OCI-LY3 (cell line): ENCODE measurements around the gene CCDC24.
A peak's percentile ranks its signal among the peaks of the same experiment; 100 is the strongest.

Experiments
- H2AFZ ChIP-seq: fragments of 200-600, 300-600 bp; shearing (Covaris generic); 2 replicates; pipeline ENCODE4 v1.6.0; 2014; ENCODE audit warnings: antibody characterized with exemption, low read depth, low read length
- H3K27ac ChIP-seq: fragments of 200-600, 300-600 bp; sonication (generic); 2 replicates; pipeline ENCODE4 v1.5.1; 2014; ENCODE audit warnings: mild to moderate bottlenecking, low read length, moderate library complexity, mixed read lengths
- H3K27me3 ChIP-seq: fragments of 200-600, 300-600 bp; sonication (generic); 2 replicates; pipeline ENCODE4 v1.6.1; 2014; ENCODE audit warnings: low read depth, low read length, mixed read lengths
- H3K36me3 ChIP-seq: fragments of 200-600, 300-600 bp; sonication (generic); replicated peaks from 2 replicates; pipeline ENCODE3; 2014; ENCODE audit warnings: low read depth, low read length, mixed read lengths
- H3K4me1 ChIP-seq: fragments of 300-600, 200-600 bp; sonication (generic); 2 replicates; pipeline ENCODE4 v1.6.1; 2014; ENCODE audit warnings: low read length, mixed read lengths
- H3K4me2 ChIP-seq: fragments of 200-600, 300-600 bp; sonication (generic); 2 replicates; pipeline ENCODE4 v1.6.1; 2014; ENCODE audit warnings: low read length, mixed read lengths
- H3K4me3 ChIP-seq: fragments of 300-600, 200-600 bp; sonication (generic); 2 replicates; pipeline ENCODE4 v1.5.1; 2014; ENCODE audit warnings: antibody characterized with exemption, mild to moderate bottlenecking, low read length, moderate library complexity
- H3K79me2 ChIP-seq: fragments of 300-600, 200-600 bp; shearing (Covaris generic); 2 replicates; pipeline ENCODE4 v1.6.1; 2014; ENCODE audit warnings: mild to moderate bottlenecking, low read length, mixed read lengths
- H3K9ac ChIP-seq: fragments of 300-600, 200-600 bp; shearing (Covaris generic); 2 replicates; pipeline ENCODE4 v1.6.0; 2014; ENCODE audit warnings: mild to moderate bottlenecking, low read length, moderate library complexity
- H3K9me3 ChIP-seq: fragments of 200-600, 300-600 bp; shearing (Covaris generic); 2 replicates; pipeline ENCODE4 v1.6.1; 2014; ENCODE audit warnings: low read length, mixed read lengths; ENCODE audit not compliant: insufficient read depth
- H4K20me1 ChIP-seq: fragments of 200-600, 300-600 bp; sonication (generic); 2 replicates; pipeline ENCODE4 v1.6.1; 2016; ENCODE audit warnings: low read length, mixed read lengths; ENCODE audit not compliant: insufficient read depth
- EZH2phosphoT487 ChIP-seq: fragments of 200-600 bp; shearing (Covaris generic); IDR thresholded peaks from 2 replicates; pipeline ENCODE4 v1.6.1; 2018; ENCODE audit warnings: antibody characterized with exemption, mixed run types, low read depth
- TF ChIP-seq, protein P1 (sequence below): fragments of 200-600, 300-600 bp; sonication (generic); IDR thresholded peaks from 2 replicates; pipeline ENCODE4 v1.5.1; 2014; ENCODE audit warnings: antibody characterized with exemption, low read length, low read depth

Gene CCDC24

DNA sequence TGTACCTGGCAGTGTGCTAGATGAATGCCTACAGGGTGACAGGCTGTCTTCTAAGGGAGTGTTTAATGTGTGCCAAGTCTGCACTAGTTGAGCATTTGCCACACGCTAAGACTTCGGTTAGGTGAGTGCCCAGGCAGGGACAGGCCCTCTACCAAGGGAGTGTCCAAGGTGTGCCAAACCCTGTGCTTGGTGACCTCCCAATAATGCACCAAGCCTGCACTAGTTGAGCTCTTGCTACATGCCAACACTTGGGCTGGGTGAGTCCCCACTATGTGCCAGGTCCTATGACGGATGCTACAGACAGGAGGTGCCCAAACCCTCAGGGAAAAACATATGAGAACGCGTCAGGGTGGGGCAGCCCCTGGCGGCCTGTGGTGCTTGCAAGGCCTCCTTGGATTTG lies 29.1 kb downstream of the CCDC24 start:
- no peaks in the 10 kb centered on the region for H3K9me3 ChIP-seq
- H2AFZ ChIP-seq: no peak overlapping the region
- no peaks in the 10 kb centered on the region for H3K36me3 ChIP-seq
- no peaks in the 10 kb centered on the region for H3K27me3 ChIP-seq
- H3K4me1 ChIP-seq: peaks cover 10% of the 10 kb centered on the region
- H4K20me1 ChIP-seq: no peaks in the 10 kb centered on the region
- no peak overlapping the region for H3K4me2 ChIP-seq
- TF ChIP-seq, protein P1, sequence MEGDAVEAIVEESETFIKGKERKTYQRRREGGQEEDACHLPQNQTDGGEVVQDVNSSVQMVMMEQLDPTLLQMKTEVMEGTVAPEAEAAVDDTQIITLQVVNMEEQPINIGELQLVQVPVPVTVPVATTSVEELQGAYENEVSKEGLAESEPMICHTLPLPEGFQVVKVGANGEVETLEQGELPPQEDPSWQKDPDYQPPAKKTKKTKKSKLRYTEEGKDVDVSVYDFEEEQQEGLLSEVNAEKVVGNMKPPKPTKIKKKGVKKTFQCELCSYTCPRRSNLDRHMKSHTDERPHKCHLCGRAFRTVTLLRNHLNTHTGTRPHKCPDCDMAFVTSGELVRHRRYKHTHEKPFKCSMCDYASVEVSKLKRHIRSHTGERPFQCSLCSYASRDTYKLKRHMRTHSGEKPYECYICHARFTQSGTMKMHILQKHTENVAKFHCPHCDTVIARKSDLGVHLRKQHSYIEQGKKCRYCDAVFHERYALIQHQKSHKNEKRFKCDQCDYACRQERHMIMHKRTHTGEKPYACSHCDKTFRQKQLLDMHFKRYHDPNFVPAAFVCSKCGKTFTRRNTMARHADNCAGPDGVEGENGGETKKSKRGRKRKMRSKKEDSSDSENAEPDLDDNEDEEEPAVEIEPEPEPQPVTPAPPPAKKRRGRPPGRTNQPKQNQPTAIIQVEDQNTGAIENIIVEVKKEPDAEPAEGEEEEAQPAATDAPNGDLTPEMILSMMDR: no peak
- no peak for TF ChIP-seq EZH2phosphoT487
- no peak overlapping the region for H3K4me3 ChIP-seq
- no peak overlapping the region for H3K9ac ChIP-seq
- H3K27ac ChIP-seq: no peak overlapping the region
- H3K79me2 ChIP-seq: no peaks in the 10 kb centered on the region

DNA sequence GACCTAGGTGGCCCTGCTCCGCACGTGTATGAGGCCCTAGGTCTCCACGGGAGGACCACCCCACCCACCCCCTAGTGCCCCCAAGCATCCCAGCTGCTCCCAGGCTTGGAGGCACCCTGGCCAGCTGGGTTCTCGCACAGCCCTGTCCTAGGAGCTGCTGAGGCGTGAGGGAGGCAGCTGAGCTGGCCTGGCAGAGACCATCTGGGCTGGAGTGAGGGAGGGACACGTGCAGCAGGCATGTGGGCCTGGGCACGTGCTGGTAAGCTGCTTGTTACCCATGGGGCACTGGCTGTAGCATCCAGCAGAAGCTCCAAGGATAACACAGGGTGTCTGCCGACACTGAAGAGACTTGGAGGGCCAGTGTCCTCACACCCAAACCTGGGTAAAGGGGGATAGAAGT lies 29.8 kb downstream of the CCDC24 start:
- H3K9me3 ChIP-seq: no peaks in the 10 kb centered on the region
- no peak overlapping the region for H3K9ac ChIP-seq
- no peak overlapping the region for H3K4me3 ChIP-seq
- H3K36me3 ChIP-seq: no peaks in the 10 kb centered on the region
- H2AFZ ChIP-seq: no peak overlapping the region
- no peak overlapping the region for H3K27ac ChIP-seq
- peaks cover 16% of the 10 kb centered on the region for H3K4me1 ChIP-seq
- no peak overlapping the region for H3K4me2 ChIP-seq
- H4K20me1 ChIP-seq: no peaks in the 10 kb centered on the region
- TF ChIP-seq, protein P1: no peak
- no peak for TF ChIP-seq EZH2phosphoT487
- no peaks in the 10 kb centered on the region for H3K79me2 ChIP-seq
- no peaks in the 10 kb centered on the region for H3K27me3 ChIP-seq

DNA sequence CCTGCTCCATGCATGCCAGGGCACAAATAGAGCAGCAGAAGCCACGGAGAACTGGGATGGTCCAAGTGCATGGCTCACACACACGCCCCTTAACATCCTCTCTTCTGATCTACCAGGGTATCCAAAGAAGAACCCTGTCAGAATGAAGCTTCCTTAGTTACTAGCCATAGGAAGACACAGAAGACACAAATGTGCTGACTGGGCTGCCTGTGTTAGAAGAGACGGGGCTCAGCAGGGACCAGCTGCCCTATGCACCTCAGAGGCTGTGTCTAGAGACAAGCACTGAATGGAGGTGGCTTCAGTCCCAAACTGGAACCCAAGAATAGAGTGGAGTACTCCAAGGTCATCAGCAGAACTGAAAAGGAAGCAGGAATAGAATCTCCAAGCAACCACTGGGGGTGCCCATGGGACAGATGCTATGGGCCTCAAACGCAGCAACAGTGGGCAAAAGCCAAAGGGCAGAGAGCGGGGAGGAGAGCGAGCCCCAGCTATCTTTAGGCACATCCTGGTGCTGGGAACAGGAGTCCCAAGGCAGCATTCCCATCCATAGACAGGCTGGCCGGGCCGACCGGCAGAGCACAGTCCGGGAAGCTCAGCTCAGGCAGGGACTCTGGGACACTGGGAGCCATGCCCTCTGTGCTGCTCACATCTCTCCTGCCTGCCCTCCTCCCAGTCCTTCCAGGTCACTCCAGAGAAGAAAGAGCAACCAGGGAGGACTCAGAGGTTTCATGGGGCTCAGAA lies 30.4 kb downstream of the CCDC24 start:
- no peaks in the 10 kb centered on the region for H3K9me3 ChIP-seq
- no peak overlapping the region for H2AFZ ChIP-seq
- H3K4me2 ChIP-seq: no peak overlapping the region
- TF ChIP-seq EZH2phosphoT487: no peak
- TF ChIP-seq, protein P1: no peak
- H3K27me3 ChIP-seq: no peaks in the 10 kb centered on the region
- H3K27ac ChIP-seq: no peak overlapping the region
- H3K4me3 ChIP-seq: no peak overlapping the region
- no peaks in the 10 kb centered on the region for H3K79me2 ChIP-seq
- no peaks in the 10 kb centered on the region for H3K36me3 ChIP-seq
- H3K4me1 ChIP-seq: peaks cover 17% of the 10 kb centered on the region
- no peak overlapping the region for H3K9ac ChIP-seq
- H4K20me1 ChIP-seq: no peaks in the 10 kb centered on the region

DNA sequence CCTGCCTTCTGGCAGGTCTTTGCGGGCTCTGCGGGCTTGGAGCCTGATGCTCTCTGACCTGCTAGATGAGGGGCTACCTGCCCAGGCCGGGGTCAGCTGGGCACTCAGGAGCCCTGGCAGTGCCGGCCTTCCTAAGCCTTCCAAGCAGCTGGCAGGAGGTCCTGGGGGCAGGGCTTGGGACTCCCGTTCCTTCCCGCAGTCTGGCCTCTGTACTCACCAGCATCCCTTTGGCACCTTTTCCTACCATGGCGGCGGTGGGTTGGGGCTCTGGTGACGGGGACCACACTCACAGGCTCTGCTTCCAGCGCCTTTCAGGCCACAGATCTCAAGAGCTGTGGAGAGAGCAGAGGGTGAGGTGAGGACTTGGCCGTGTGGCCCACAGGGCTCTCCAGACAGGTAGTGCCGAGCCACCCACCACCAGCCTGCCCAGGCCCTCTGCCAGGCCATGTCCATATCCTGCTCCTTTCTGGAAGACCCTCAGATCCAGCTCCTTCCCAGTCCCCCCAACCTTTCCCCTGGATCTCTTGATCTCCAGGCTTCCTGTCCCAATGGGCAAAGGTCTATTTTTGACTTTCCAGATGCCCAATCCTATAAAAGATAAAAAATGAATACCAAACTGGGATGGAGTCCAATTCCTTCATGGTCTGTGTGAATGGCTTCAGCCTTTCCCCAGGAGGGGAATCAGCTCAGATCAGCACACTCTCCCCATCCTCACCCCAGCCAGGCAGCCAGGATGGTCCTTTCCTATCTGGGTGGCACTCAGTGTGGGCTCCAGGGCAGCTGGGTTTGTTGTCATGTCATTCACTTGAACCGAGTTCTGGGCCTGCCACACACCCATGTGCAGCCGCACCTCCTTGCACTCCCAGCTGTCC lies 32.9 kb downstream of the CCDC24 start:
- Histone ChIP-seq H3K4me2 (peak overlapping the region; percentile 78), H2AFZ (no peak overlapping the region), H3K27me3 (no peaks in the 10 kb centered on the region), H3K4me3 (peak overlapping the region; percentile 51; the same call in 1 of the 2 replicates), H3K36me3 (no peaks in the 10 kb centered on the region), H3K9ac (peak overlapping the region; percentile 6; the same call in 1 of the 2 replicates), H3K79me2 (no peaks in the 10 kb centered on the region), H3K9me3 (no peaks in the 10 kb centered on the region), H4K20me1 (no peaks in the 10 kb centered on the region), H3K27ac (peak overlapping the region; percentile 32; the same call in 1 of the 2 replicates), H3K4me1 (peaks cover 20% of the 10 kb centered on the region)
- TF ChIP-seq, protein P1: no peak
- TF ChIP-seq EZH2phosphoT487: no peak
